Ammon's horn (tissue), 1 donor: ENCODE measurements around the gene IBTK.
"Not testable (repeated sequence)": the region's sequence is repeated elsewhere in the genome, so short reads cannot be mapped to it uniquely, and the experiment has no call there.

Source experiments
- DNase-seq: peaks from one replicate; pipeline ENCODE4 v3.0.0-alpha.2; 2016; ENCODE audit warnings: low spot score

IBTK gene

DNA sequence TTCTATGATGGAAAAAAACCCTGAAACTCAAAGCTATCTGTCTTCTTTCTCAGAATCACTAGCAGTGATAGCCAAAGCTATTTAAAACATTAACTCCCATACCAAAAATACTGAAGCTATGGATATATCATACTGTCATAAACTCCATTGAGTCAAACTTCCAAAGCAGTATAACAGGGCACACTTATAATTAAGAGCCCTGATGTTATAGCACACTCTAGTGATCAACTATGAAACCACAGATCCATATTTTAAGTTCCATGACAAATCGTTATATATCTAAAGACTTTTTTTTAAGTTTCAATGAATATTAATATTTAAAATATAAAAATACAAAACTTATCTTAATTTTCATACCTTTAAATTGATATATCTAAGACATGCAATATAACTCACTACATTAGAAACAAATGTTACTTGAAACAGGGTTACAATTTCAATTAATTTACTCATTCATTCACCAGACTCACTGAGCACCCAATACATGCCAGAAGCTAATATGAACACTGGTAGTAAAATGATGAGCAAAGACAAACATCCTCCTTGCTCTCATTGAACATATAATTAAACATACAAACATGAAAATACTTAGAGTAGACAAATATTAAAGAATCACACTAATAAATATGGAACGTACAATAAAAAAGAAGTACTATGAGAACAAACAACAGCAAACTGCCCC, 69.3 kb downstream of the IBTK start:
- DNase-seq: peak; percentile 24

- DNase-seq: no peak
These were observed 70.9 kb downstream of the IBTK start for GRCh38 chr6:82176616-82177015.

GRCh38 chr6:82172594-82172993, 75.0 kb downstream of the IBTK start:
- DNase-seq: no peak

GRCh38 chr6:82169138-82169876, 78.2 kb downstream of the IBTK start:
- DNase-seq: no peak

DNA sequence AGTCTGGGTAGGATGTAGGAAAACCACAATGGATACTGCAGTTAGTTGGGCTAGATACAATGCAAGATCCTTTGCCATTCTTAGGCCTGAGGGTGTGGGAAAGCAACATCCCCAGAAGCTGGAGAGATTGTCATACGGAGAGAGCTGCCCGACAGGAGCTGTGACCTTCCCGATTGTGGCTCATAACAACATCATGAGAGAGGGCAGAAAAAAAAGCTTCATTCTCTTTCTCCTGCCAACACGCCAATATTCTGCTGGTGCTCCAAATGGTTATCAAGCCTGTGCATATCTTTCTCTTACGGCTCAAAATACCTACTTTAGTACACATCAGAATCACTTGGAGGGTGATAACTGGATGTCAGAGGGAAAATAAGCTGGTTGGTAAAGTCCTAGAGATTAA, 81.1 kb downstream of the IBTK start:
- no peak for DNase-seq

- no peak for DNase-seq
These were observed 87.1 kb downstream of the IBTK start for GRCh38 chr6:82160255-82160990.

- not testable (repeated sequence) for DNase-seq
These were observed 94.8 kb downstream of the IBTK start for GRCh38 chr6:82152786-82153185.

GRCh38 chr6:82151147-82151546, 96.4 kb downstream of the IBTK start:
- DNase-seq: not testable (repeated sequence)

GRCh38 chr6:82145926-82146452, 101.6 kb downstream of the IBTK start:
- DNase-seq: no peak

DNA sequence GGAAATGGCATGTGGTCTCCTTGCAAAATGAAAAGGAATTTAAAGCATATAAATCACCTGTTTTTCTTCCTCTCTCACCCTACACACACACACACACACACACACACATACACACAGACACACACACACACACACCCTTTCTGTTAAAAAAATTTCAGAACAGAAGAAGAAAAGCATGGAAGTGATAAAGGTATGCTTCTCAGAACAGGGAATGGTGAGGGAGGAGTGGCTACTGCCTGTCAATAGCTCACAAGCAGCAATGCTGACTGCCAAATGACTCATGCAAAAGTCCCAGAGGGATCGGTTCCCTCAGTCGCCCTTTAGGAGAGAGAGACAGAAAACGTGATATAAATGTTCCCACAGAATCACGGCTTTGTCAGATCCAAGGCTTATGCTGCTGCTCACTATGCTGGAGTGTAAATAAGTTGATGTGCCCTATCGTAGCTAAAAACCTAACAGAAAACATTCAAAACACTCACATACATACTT, 102.6 kb downstream of the IBTK start:
- peak; percentile 70 for DNase-seq

DNA sequence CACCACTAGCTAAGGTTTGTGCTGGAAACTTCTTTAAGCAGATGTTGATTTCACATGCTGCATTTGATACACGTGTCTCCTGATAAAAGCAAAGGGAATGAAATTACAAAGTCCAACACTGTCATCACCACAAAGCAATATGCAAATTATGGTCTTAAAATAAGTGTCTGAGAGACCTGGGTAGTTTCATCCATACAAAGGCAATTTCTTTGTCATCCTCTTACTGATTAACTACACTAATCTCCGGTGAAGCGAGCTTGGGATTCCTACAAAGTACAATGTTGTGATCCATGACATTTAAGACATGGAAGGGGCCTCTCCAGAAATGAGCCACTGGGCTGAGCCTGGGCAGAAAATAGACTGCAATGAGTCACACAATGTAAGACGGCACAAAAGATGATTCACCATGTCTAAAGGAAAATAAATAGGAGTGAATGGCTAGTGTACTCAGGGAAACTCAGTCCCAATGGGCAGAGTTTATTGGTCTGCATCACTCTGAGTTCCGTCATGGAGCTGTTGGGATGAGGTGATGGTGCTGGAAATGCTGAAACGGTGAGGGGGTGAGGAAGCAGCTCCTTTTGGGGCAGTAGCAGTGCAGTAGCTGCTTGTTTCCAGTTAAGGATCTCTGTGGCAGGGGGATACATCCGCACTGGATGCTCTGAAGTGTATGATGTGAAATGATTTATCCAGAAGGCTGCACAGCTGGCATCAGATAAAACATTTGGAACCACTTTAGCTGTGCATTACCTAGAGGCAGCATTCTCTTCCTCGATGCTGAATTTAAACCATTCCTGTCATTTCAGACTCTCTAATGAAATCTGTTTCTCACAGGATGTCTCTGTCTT, 103.3 kb downstream of the IBTK start:
- peak; percentile 5 for DNase-seq

DNA sequence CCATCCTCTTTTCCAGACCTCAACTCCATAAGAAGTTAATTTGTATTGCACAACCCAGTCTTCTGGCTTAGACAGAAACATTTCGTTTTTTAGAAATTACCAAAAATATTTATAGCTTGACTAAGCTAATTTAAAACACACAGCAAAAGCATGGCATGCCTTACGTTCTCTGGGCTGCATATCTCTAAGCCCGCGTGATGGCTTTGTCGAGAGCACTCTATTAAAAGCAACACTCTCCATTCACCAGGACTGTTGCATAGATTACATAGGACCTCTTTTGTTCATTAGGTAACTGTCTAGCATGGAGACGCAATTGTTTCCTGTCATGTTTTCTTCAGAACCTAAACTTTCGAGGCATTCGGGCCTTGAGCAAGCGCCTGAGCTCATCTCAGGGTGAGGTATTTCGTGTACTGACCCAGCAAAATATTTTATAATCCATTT, 104.5 kb downstream of the IBTK start:
- no peak for DNase-seq

DNA sequence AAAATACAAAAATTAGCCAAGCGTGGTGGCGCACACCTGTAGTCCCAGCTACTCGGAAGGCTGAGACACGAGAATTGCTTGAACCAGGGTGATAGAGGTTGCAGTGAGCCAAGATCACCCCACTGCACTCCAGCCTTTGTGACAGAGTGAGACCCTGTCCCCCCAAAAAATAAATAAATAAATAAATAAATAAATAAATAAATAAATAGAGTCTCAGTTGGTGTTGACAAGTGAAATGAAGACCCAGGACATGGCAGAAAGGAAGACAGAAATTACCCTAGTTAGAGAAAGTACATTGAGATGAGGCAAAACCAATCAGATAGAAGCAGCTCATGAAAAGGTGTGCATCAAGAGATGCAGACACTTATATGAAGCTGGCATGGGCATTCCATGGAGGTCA, 105.0 kb downstream of the IBTK start:
- no peak for DNase-seq

DNA sequence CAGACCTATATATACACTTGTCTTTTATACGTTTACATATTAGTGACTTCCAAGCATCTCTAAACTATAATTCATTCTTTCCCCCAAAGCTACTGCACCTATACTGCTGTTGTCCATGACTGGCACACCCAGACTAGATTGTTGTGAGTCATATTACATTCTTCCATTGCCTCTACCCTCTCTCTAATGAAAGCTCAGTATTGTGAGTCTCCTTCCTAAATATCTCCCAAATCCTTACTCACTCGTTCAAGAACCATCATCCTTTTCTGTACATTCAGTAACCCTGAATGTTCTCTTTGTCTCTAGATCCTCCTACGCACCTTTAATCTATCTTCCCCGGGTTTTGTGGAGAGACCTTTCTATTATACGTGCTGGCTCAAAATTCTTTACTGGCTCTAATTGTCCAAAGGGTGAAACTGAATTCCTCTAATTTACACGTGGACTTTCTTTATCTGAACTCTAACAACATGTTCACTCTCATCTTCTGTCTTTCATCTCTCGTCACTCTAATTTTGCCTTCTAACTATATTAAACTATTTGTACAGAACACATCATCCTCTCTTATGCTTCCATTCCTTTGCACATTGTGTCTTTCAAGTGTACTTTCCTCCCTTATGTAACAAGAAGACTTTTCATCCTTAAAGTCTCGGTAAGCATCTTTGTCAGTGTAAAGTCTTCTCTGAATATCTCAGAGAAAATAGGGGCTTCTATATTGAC, 109.3 kb downstream of the IBTK start:
- DNase-seq: no peak

GRCh38 chr6:82131441-82131840, 116.1 kb downstream of the IBTK start:
- DNase-seq: no peak

DNA sequence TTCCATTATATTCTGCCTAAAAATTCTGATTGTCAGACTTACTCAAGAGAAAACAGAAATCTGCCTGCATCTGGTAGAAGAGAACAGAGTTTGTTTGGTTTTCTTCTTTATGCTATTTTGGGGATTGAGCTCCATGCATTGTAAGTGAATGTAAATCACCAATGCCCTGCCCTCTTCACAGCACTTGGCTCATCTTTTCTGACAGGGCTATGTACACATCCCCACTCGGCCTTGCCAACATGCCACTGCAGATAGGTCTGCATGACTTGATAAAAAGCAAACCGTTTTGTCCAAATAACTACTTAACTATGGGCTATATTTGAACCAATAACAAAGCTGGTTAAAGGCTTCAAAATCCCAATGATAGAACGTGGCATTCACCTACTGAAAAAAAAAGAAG, 117.7 kb downstream of the IBTK start:
- no peak for DNase-seq

GRCh38 chr6:82128973-82129372, 118.6 kb downstream of the IBTK start:
- DNase-seq: not testable (repeated sequence)

DNA sequence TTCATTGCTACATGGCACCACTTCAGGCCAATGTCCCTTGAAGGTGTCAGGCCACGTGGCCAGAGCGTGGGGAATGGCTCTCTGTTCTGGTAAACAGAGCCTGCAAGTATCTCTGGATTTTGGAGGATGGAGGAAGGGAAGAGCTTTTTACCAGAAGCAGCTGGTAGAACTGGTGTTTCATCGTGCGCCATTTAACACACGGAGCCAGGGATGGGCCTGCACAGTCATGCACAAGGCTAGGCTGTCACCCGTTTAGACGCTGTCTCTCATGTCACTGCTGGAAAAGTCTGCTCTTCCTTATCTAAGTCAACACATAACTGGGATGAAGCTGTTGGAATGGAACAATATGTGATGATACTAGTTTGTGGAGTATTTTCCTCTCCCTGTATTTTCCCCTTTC, 123.9 kb downstream of the IBTK start:
- no peak for DNase-seq
